Testis (tissue), 3 donors: Measurements from ENCODE around the gene TFCP2. TPM values are rescaled to one million over a fixed set of nuclear protein-coding genes. Genes with fewer than 3 reads are reported as not detected.

Experiments used
- DNase-seq: peaks from one replicate; pipeline ENCODE4 v3.0.0-alpha.2; 2019
- H3K27ac ChIP-seq, 2 donors: fragments of 200-600 bp; sonication (generic); one replicate each; pipeline ENCODE4 v1.5.1; 2019
- H3K27me3 ChIP-seq: fragments of 200-600 bp; sonication (generic); one replicate; pipeline ENCODE4 v1.5.1; 2019
- H3K36me3 ChIP-seq: fragments of 200-600 bp; sonication (generic); one replicate; pipeline ENCODE4 v1.5.1; 2017; ENCODE audit warnings: low read depth; ENCODE audit errors: missing control alignments
- H3K4me1 ChIP-seq: fragments of 200-600 bp; sonication (generic); one replicate; pipeline ENCODE4 v1.5.1; 2019
- H3K4me3 ChIP-seq, 2 donors: fragments of 200-600 bp; sonication (generic); one replicate each; pipeline ENCODE4 v1.5.1; 2017 to 2019
- H3K9me3 ChIP-seq: fragments of 200-600 bp; sonication (generic); one replicate; pipeline ENCODE4 v1.5.1; 2017
- CTCF ChIP-seq, 3 experiments: fragments of 450-650 bp in 2 of 3; fragments of 200-600 bp in 1 of 3; sonication (generic) in 1 of 3; IDR thresholded peaks; one replicate each; pipeline ENCODE4 v1.5.1; 2016 to 2019; ENCODE audit warnings: antibody characterized with exemption in 3 of 3, mild to moderate bottlenecking in 2 of 3, moderate library complexity in 1 of 3
- POLR2A ChIP-seq: fragments of 450-650 bp; IDR thresholded peaks from one replicate; pipeline ENCODE4 v1.6.1; 2017; ENCODE audit warnings: antibody characterized with exemption, mild to moderate bottlenecking, moderate library complexity
- WGBS, 2 donors: methylation state at CpG; one replicate each; pipeline ENCODE4 v1.1.5; 2018; 5-methylcytosine and 5-hydroxymethylcytosine counted together
- intact Hi-C: fragments of 100-400 bp; cut with DNase I; formaldehyde crosslinking; loops from one replicate; pipeline ENCODE4 v1.15.1; 2023; ENCODE audit warnings: low total_unique reads
- polyA plus RNA-seq: library from polyadenylated mRNA; stranded (reverse); fragments of 350-450 nt; fragmentation: Illumina TruSeq; extraction: RNeasy Lipid Tissue Mini Kit (QIAGEN cat#74804); gene quantifications from one replicate; pipeline ENCODE4 v1.2.3, GENCODE V29; 2014; ENCODE audit warnings: low read depth, low replicate concordance; ENCODE audit not compliant: insufficient read depth
- total RNA-seq, 2 donors: library from RNA; depleted of rRNA; stranded (reverse); fragments of >200 nt; gene quantifications; one replicate each; pipeline ENCODE4 v1.2.3, GENCODE V29; 2016

Gene TFCP2
- total and polyA plus RNA-seq, 3 donors from 2014 or later: 13.8 to 17.2 (median 16.2) TPM

- 94 to 96% methylated on average over 10 to 14 of the region's 14 CpGs for WGBS, 2 donors
- Histone ChIP-seq H3K27me3 (no peaks in the 10 kb centered on the region), H3K36me3 (no peaks in the 10 kb centered on the region), H3K27ac (no peak overlapping the region), H3K9me3 (no peaks in the 10 kb centered on the region), H3K4me3 (no peak overlapping the region), H3K4me1 (peaks cover 3% of the 10 kb centered on the region)
- TF ChIP-seq CTCF (IDR thresholded peaks at IDR 0.05) (no peak), POLR2A (no peak)
- DNase-seq: no peak
- intact Hi-C loops: no loop called here
These were observed 15.6 kb upstream of the TFCP2 start for GRCh38 chr12:51188359-51189051.

DNA sequence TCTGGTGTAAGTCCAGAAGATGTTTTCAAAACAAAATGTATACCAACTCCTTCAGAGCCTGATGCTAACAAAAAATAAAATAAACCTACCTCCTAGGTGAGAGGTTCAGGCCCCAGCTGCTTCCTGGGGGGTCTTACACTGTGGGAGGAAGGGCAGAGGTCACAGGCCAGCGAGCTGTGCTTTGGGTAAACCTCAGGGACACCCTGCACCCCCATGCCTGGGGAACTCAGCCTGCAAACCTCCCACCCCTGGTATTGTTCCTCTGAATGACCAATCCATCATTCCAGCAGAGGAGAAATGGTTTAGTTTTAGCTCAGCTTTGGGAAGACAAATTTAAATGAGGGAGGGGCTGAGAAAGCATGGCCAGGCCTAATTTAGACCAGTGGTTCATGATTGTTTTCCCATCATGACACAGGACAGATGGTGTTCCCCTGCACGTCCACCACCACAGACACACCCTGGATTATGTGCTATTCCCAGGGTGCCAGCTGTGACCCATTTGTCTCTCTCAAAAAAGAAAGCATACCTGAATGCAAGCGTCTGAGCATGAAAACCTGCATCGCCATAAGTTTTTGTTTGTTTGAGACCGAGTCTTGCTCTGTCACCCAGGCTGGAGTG, 14.5 kb upstream of the TFCP2 start:
- Histone ChIP-seq H3K36me3 (no peaks in the 10 kb centered on the region), H3K9me3 (no peaks in the 10 kb centered on the region), H3K4me3 (no peak overlapping the region), H3K27ac (no peak overlapping the region), H3K4me1 (peaks cover 3% of the 10 kb centered on the region), H3K27me3 (no peaks in the 10 kb centered on the region)
- intact Hi-C loops: no loop called here
- no peak for TF ChIP-seq CTCF (IDR thresholded peaks at IDR 0.05)
- no peak for TF ChIP-seq POLR2A
- 77 to 82% methylated on average over 5 of the region's 5 CpGs for WGBS, 2 donors
- DNase-seq: no peak

DNA sequence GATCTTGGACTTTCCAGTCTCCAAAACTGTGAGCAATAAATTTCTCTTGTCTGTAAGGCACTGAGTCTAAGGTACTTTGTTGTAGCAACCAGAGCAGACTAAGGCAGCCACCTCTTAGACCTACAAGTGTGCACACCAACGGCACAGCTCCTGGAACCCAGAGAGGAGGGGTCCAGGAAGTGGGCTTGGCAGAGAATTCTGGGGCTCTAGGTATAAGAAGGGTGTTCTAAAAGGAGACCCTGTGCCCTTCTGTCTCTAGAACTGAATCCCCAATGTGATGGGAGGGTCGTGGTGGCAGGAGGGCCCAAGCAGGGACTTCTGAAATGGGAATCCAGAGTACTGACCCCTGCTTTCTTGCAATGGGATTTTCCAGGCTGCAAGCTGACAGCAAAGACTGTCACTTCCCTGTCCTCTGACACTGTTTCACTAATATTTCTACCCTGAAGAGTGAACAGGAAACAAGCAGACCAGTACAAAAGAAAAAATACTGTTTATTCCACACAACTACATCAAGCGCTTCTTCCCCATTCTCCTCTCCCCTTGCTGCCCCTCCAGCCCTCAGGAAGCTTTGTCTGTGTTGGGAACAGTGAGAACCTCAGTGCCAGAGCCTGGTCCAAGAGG, 13.6 kb upstream of the TFCP2 start:
- no peaks in the 10 kb centered on the region for H3K9me3 ChIP-seq
- intact Hi-C loops: no loop called here
- H3K27me3 ChIP-seq: no peaks in the 10 kb centered on the region
- DNase-seq: no peak
- TF ChIP-seq POLR2A: no peak
- no peak for TF ChIP-seq CTCF (IDR thresholded peaks at IDR 0.05)
- 54 to 66% methylated on average over 3 of the region's 3 CpGs for WGBS, 2 donors
- no peak overlapping the region for H3K4me3 ChIP-seq
- no peak overlapping the region for H3K27ac ChIP-seq
- H3K36me3 ChIP-seq: no peaks in the 10 kb centered on the region
- H3K4me1 ChIP-seq: peaks cover 3% of the 10 kb centered on the region

GRCh38 chr12:51185171-51185717, 12.3 kb upstream of the TFCP2 start:
- no peak overlapping the region for H3K27ac ChIP-seq
- H3K4me1 ChIP-seq: peaks cover 3% of the 10 kb centered on the region
- DNase-seq: no peak
- WGBS, 2 donors: 88 to 89% methylated on average over 6 of the region's 6 CpGs
- intact Hi-C loops: no loop called here
- TF ChIP-seq POLR2A: no peak
- TF ChIP-seq CTCF (IDR thresholded peaks at IDR 0.05): no peak
- H3K4me3 ChIP-seq: no peak overlapping the region
- no peaks in the 10 kb centered on the region for H3K9me3 ChIP-seq
- H3K36me3 ChIP-seq: no peaks in the 10 kb centered on the region
- no peaks in the 10 kb centered on the region for H3K27me3 ChIP-seq
